ENCODE measurements around the gene KREMEN2. TPM values are rescaled to one million over a fixed set of nuclear protein-coding genes. Genes with fewer than 3 reads are reported as not detected.
"Not testable (repeated sequence)": the region's sequence is repeated elsewhere in the genome, so short reads cannot be mapped to it uniquely, and the experiment has no call there.

The KREMEN2 gene
- total RNA-seq, 1 donor from 2014 or later: 0.31 TPM

DNA sequence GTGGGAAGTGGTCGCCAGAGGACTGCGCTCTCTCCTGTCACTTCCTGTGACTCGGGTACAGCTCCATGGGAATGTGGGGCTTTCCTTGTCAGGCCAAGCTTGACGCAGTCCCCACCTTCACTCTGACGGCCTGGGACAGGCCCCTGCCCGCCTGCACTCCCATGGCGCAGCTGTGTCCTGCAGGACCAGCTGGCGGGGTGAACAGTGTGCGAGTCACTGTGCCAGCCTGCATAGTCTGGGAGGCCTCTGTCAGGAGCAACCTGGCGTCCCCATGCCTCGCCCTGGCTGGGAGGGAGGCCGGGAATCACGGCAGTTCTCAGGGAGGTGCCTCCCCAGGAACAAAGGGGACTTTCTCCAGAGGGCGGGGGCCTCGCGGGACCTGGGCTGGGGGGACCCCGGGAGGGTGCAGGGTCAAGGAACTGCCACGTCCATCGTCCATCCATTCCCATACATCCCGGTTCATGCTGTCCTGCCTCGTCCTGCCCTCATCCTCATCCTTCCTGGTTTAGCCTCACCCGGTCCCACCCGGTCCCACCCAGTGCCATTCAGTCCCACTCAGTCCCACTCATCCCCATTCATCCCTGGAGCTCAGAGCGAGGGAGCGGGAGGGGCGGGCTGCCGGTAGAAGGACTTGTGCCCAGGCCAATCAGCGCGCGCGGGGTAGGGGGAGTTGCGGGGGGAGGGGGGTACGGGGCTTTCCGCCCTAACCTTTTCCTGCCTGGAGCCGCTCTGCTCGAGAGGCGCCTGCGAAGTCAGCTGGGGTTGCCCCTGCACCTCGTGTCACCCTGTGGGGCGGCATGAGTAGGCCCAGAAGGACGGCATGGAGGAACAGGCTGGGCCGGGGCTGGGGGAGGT, 38.9 kb upstream of the KREMEN2 start:
- no peaks in the 10 kb centered on the region for H3K9me3 Mint-ChIP-seq (ENCODE audit: low read depth)
- no peak for DNase-seq (ENCODE audit: low spot score, unreplicated experiment)
- H3K36me3 Mint-ChIP-seq (ENCODE audit: insufficient read depth): peaks cover 4% of the 10 kb centered on the region
- H3K27ac Mint-ChIP-seq: no peak overlapping the region
- TF ChIP-seq, protein P1, sequence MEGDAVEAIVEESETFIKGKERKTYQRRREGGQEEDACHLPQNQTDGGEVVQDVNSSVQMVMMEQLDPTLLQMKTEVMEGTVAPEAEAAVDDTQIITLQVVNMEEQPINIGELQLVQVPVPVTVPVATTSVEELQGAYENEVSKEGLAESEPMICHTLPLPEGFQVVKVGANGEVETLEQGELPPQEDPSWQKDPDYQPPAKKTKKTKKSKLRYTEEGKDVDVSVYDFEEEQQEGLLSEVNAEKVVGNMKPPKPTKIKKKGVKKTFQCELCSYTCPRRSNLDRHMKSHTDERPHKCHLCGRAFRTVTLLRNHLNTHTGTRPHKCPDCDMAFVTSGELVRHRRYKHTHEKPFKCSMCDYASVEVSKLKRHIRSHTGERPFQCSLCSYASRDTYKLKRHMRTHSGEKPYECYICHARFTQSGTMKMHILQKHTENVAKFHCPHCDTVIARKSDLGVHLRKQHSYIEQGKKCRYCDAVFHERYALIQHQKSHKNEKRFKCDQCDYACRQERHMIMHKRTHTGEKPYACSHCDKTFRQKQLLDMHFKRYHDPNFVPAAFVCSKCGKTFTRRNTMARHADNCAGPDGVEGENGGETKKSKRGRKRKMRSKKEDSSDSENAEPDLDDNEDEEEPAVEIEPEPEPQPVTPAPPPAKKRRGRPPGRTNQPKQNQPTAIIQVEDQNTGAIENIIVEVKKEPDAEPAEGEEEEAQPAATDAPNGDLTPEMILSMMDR (IDR thresholded peaks at IDR 0.05; ENCODE audit: unreplicated experiment): no peak
- H3K27me3 Mint-ChIP-seq: peaks cover 3% of the 10 kb centered on the region
- peaks cover 24% of the 10 kb centered on the region for H3K4me1 Mint-ChIP-seq (ENCODE audit: low read depth)
- no peak overlapping the region for H3K4me3 Mint-ChIP-seq (ENCODE audit: low read depth)

DNA sequence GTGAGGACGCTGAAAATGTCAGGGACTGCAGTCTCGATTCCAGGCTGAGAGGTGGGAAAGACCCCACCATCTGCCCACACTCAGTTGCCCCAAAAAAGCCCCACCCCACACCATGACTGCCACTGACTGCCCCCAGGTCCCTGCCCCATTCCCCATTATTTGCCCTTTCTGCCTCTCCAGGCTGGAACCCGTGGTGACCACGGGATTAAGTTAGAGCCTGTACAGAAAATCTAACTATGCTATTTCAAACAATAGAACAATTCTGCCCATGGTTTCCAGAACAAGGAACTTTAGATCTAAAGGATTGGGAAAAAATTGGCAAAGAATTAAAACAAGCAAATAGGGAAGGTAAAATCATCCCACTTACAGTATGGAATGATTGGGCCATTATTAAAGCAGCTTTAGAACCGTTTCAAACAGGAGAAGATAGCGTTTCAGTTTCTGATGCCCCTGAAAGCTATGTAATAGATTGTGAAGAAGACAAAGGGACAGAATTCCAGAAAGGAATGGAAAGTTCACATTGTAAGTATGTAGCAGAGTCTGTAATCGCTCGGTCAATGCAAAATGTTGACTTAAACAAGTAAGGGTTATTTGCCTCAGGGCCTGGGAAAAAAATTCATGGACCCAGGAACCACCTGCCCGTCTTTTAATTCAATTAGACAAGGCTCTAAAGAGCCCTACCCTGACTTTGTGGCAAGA, 38.0 kb upstream of the KREMEN2 start:
- Mint-ChIP-seq H3K9me3 (ENCODE audit: low read depth) (no peaks in the 10 kb centered on the region), H3K27ac (no peak overlapping the region), H3K4me3 (ENCODE audit: low read depth) (no peak overlapping the region), H3K36me3 (ENCODE audit: insufficient read depth) (peaks cover 4% of the 10 kb centered on the region), H3K27me3 (peaks cover 3% of the 10 kb centered on the region), H3K4me1 (ENCODE audit: low read depth) (peaks cover 24% of the 10 kb centered on the region)
- TF ChIP-seq, protein P1 (IDR thresholded peaks at IDR 0.05; ENCODE audit: unreplicated experiment): no peak
- DNase-seq (ENCODE audit: low spot score, unreplicated experiment): no peak

DNA sequence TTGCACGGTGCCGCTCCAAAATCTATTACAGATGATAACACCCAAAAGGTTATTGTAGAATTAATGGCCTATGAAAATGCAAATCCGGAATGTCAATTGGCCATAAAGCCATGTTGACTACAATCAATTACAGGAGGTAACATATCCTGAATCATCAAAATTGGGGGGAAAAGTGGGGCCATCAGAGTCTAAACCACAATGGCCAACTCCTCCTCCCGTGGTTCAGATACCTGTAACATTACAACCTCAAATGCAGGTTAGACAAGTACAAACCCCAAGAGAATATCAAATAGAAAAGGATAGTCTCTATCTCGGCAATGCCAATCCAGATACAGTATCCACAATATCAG, 37.5 kb upstream of the KREMEN2 start:
- DNase-seq (ENCODE audit: low spot score, unreplicated experiment): no peak
- Mint-ChIP-seq H3K4me1 (ENCODE audit: low read depth) (peaks cover 24% of the 10 kb centered on the region), H3K27me3 (peaks cover 3% of the 10 kb centered on the region), H3K36me3 (ENCODE audit: insufficient read depth) (peaks cover 4% of the 10 kb centered on the region), H3K4me3 (ENCODE audit: low read depth) (no peak overlapping the region), H3K27ac (no peak overlapping the region), H3K9me3 (ENCODE audit: low read depth) (no peaks in the 10 kb centered on the region)
- TF ChIP-seq, protein P1 (IDR thresholded peaks at IDR 0.05; ENCODE audit: unreplicated experiment): no peak

DNA sequence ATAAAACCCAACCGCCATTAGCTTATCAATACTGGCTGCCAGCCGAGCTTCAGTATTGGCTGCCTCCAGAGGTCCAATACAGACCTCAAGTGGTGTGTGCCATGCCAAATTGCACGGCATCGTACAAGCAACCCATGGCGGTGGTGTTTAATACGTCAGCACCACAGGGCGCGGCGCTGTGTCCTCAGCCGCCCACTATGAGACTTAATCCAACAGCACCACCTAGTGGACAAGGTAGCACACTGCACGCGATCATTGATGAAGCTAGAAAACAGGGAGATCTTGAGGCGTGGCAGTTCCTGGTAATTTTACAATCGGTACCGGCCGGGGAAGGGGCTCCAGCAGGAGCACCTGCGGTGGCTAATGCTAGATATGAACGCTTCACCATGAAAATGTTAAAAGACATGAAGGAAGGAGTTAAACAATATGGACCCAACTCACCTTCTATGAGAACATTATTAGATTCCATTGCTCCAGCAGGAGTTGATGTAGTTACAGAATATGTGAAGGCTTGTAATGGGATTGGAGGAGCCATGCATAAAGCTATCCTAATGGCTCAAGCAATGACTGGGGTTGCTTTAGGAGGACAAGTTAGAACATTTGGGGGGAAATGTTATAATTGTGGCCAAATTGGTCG, 36.9 kb upstream of the KREMEN2 start:
- H3K36me3 Mint-ChIP-seq (ENCODE audit: insufficient read depth): peaks cover 4% of the 10 kb centered on the region
- TF ChIP-seq, protein P1 (IDR thresholded peaks at IDR 0.05; ENCODE audit: unreplicated experiment): peak; percentile 94
- peaks cover 3% of the 10 kb centered on the region for H3K27me3 Mint-ChIP-seq
- peak; percentile 66 for DNase-seq (ENCODE audit: low spot score, unreplicated experiment)
- H3K4me1 Mint-ChIP-seq (ENCODE audit: low read depth): peaks cover 24% of the 10 kb centered on the region
- H3K4me3 Mint-ChIP-seq (ENCODE audit: low read depth): no peak overlapping the region
- H3K27ac Mint-ChIP-seq: peak overlapping the region; percentile 85
- no peaks in the 10 kb centered on the region for H3K9me3 Mint-ChIP-seq (ENCODE audit: low read depth)

DNA sequence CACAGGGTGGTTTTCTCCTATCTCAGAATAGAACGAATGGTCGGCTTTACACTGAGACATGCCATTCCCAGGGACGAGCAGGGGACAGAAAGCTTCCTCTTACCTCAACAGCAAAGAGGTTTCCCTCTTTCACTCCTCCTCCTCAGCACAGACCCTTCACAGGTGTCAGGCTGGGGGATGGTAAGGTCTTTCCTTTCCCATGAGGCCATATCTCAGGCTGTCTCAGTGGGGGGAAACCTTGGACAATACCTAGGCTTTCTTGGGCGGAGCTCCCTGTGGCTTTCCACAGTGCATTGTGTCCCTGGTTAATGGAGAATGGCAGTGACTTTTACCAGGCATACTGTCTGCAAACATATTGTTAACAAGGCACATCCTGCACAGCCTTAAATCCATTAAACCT, 35.9 kb upstream of the KREMEN2 start:
- not testable (repeated sequence) for H3K4me3 Mint-ChIP-seq (ENCODE audit: low read depth); H3K9me3 Mint-ChIP-seq (ENCODE audit: low read depth); H3K36me3 Mint-ChIP-seq (ENCODE audit: insufficient read depth); DNase-seq (ENCODE audit: low spot score, unreplicated experiment); H3K27me3 Mint-ChIP-seq
- peaks cover 24% of the 10 kb centered on the region for H3K4me1 Mint-ChIP-seq (ENCODE audit: low read depth)
- peak overlapping the region; percentile 74 for H3K27ac Mint-ChIP-seq

Measured in progenitor cell of endocrine pancreas (in vitro differentiated cells).